GM12891 (cell line): ENCODE data around the gene CBLL1.

Experiments used
- DNase-seq: peaks from one replicate; pipeline ENCODE4 v3.0.0; 2011; ENCODE audit warnings: low spot score; ENCODE audit not compliant: insufficient read length
- FAIRE-seq: peaks from 2 replicates; lab custom pipeline; 2011; peaks lifted over from hg19 to GRCh38; lab: Jason Lieb, UNC
- PAX5 ChIP-seq: IDR thresholded peaks from 2 replicates; pipeline ENCODE4 v1.6.1; 2011; ENCODE audit warnings: low read length, moderate library complexity, mild to moderate bottlenecking; ENCODE audit not compliant: insufficient read depth, severe bottlenecking
- POLR2A ChIP-seq: IDR thresholded peaks from 2 replicates; pipeline ENCODE4 v1.6.1; 2011; ENCODE audit warnings: low read depth, low read length, control low read depth
- POLR2AphosphoS5 ChIP-seq: IDR thresholded peaks from 2 replicates; pipeline ENCODE4 v1.6.1; 2011; ENCODE audit warnings: low read depth, low read length, control low read depth
- POU2F2 ChIP-seq: IDR thresholded peaks from 2 replicates; pipeline ENCODE4 v1.6.1; 2011; ENCODE audit warnings: low read depth, mild to moderate bottlenecking, control low read depth, low read length, moderate library complexity
- SPI1 ChIP-seq: IDR thresholded peaks from 2 replicates; pipeline ENCODE4 v1.6.1; 2011; ENCODE audit warnings: low read depth, low read length, control low read depth
- TAF1 ChIP-seq: IDR thresholded peaks from 2 replicates; pipeline ENCODE4 v1.6.1; 2011; ENCODE audit warnings: low read depth, low read length, control low read depth

Gene CBLL1

GRCh38 chr7:107777702-107778101 is 33.8 kb downstream of the CBLL1 start:
- TF ChIP-seq POLR2AphosphoS5: no peak
- TF ChIP-seq PAX5: no peak
- no peak for TF ChIP-seq POU2F2
- TF ChIP-seq TAF1: no peak
- TF ChIP-seq POLR2A: no peak
- no peak for TF ChIP-seq SPI1
- FAIRE-seq (no peak), DNase-seq (no peak)

- TF ChIP-seq TAF1: no peak
- TF ChIP-seq PAX5: no peak
- TF ChIP-seq POLR2AphosphoS5: no peak
- TF ChIP-seq POU2F2: no peak
- no peak for TF ChIP-seq SPI1
- no peak for TF ChIP-seq POLR2A
- FAIRE-seq: no peak
- DNase-seq: no peak
Measured at GRCh38 chr7:107778283-107778682, 34.3 kb downstream of the CBLL1 start.

- FAIRE-seq (no peak), DNase-seq (no peak)
- TF ChIP-seq SPI1 (no peak), POU2F2 (no peak), POLR2A (no peak), POLR2AphosphoS5 (no peak), PAX5 (no peak), TAF1 (no peak)
Measured at GRCh38 chr7:107779647-107780099, 35.7 kb downstream of the CBLL1 start.

- DNase-seq (no peak), FAIRE-seq (no peak)
- no peak for TF ChIP-seq POU2F2
- TF ChIP-seq PAX5: no peak
- no peak for TF ChIP-seq POLR2AphosphoS5
- no peak for TF ChIP-seq TAF1
- no peak for TF ChIP-seq SPI1
- TF ChIP-seq POLR2A: no peak
Measured at GRCh38 chr7:107782374-107782773, 38.4 kb downstream of the CBLL1 start.

- DNase-seq (no peak), FAIRE-seq (no peak)
- no peak for TF ChIP-seq PAX5
- TF ChIP-seq POU2F2: no peak
- TF ChIP-seq POLR2AphosphoS5: no peak
- no peak for TF ChIP-seq POLR2A
- no peak for TF ChIP-seq TAF1
- no peak for TF ChIP-seq SPI1
Measured at GRCh38 chr7:107783648-107784047, 39.7 kb downstream of the CBLL1 start.

- FAIRE-seq: no peak
- TF ChIP-seq PAX5: no peak
- TF ChIP-seq POLR2AphosphoS5: no peak
- no peak for TF ChIP-seq TAF1
- no peak for TF ChIP-seq POU2F2
- no peak for TF ChIP-seq POLR2A
- no peak for TF ChIP-seq SPI1
- DNase-seq: no peak
Measured at GRCh38 chr7:107785170-107785569, 41.2 kb downstream of the CBLL1 start.

GRCh38 chr7:107785926-107786325 is 42.0 kb downstream of the CBLL1 start:
- TF ChIP-seq PAX5 (no peak), SPI1 (no peak)
- FAIRE-seq (no peak), DNase-seq (no peak)

GRCh38 chr7:107788216-107788615 is 44.3 kb downstream of the CBLL1 start:
- TF ChIP-seq TAF1 (no peak), POLR2AphosphoS5 (no peak), POU2F2 (no peak), PAX5 (no peak), POLR2A (no peak), SPI1 (no peak)
- FAIRE-seq (no peak), DNase-seq (no peak)

- FAIRE-seq: no peak
- TF ChIP-seq SPI1: no peak
- no peak for TF ChIP-seq POU2F2
- TF ChIP-seq POLR2AphosphoS5: no peak
- no peak for TF ChIP-seq TAF1
- TF ChIP-seq POLR2A: no peak
- no peak for TF ChIP-seq PAX5
- no peak for DNase-seq
Measured at GRCh38 chr7:107788662-107789061, 44.7 kb downstream of the CBLL1 start.

- DNase-seq: no peak
- FAIRE-seq: no peak
- TF ChIP-seq PAX5 (no peak), SPI1 (no peak), POU2F2 (no peak), POLR2AphosphoS5 (no peak)
Measured at GRCh38 chr7:107789647-107790046, 45.7 kb downstream of the CBLL1 start.
